Measurements from ENCODE around the gene RIMBP2.
"Not testable (repeated sequence)": the region's sequence is repeated elsewhere in the genome, so short reads cannot be mapped to it uniquely, and the experiment has no call there.

DNA sequence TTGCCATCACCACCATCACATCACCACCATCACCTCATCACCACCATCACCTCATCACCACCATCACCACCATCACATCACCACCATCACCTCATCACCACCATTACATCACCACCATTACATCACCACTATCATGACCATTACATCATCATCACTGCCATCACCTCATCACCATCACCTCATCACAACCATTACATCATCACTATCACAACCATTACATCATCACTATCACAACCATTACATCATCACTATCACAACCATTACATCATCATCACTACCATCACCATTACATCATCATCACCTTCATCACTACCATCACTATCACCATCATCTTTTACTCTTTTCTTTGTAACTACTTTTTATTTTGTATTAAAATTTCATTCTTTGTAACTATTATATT, 131.6 kb downstream of the RIMBP2 start:
- TF ChIP-seq POLR2AphosphoS5 (IDR thresholded peaks at IDR 0.05; ENCODE audit: low read depth, low read length); TAF1 (IDR thresholded peaks at IDR 0.05; ENCODE audit: borderline replicate concordance, low read depth, low read length): not testable (repeated sequence)

All from GM12892 (cell line).